Endothelial cell (in vitro differentiated cells): Measurements from ENCODE around the gene NACAD. TPM values are rescaled to one million over a fixed set of nuclear protein-coding genes. Genes with fewer than 3 reads are reported as not detected.
"Not testable (repeated sequence)": the region's sequence is repeated elsewhere in the genome, so short reads cannot be mapped to it uniquely, and the experiment has no call there.

ENCODE experiments used
- DNase-seq: peaks from one replicate; pipeline ENCODE4 v3.0.0; 2021; ENCODE audit warnings: low spot score
- H3K27ac Mint-ChIP-seq: one replicate; pipeline ENCODE4 v1.8.0; 2021; ENCODE audit warnings: mixed read lengths, inconsistent platforms; ENCODE audit not compliant: unreplicated experiment
- H3K27me3 Mint-ChIP-seq: one replicate; pipeline ENCODE4 v1.8.0; 2021; ENCODE audit warnings: mild to moderate bottlenecking, moderate library complexity, mixed read lengths, inconsistent platforms; ENCODE audit not compliant: unreplicated experiment
- H3K36me3 Mint-ChIP-seq: one replicate; pipeline ENCODE4 v1.8.0; 2021; ENCODE audit warnings: mild to moderate bottlenecking, low read depth, mixed read lengths, inconsistent platforms; ENCODE audit not compliant: unreplicated experiment
- H3K4me1 Mint-ChIP-seq: one replicate; pipeline ENCODE4 v1.8.0; 2021; ENCODE audit warnings: mild to moderate bottlenecking, mixed read lengths, inconsistent platforms; ENCODE audit not compliant: unreplicated experiment
- H3K4me3 Mint-ChIP-seq: one replicate; pipeline ENCODE4 v1.8.0; 2021; ENCODE audit warnings: mild to moderate bottlenecking, mixed read lengths, inconsistent platforms; ENCODE audit not compliant: unreplicated experiment
- H3K9me3 Mint-ChIP-seq: one replicate; pipeline ENCODE4 v1.8.0; 2021; ENCODE audit warnings: mixed read lengths, inconsistent platforms; ENCODE audit not compliant: unreplicated experiment
- CTCF ChIP-seq: fragments of 200-600 bp; sonication (generic); IDR thresholded peaks from one replicate; pipeline ENCODE4 v1.5.0; 2021; ENCODE audit warnings: antibody characterized with exemption; ENCODE audit not compliant: unreplicated experiment
- total RNA-seq: library from RNA; stranded (reverse); fragmentation: NEBNext Ultra II Directional; extraction: Animal tissue kit (Norgen Biotek cat#: 25700); gene quantifications from one replicate; pipeline ENCODE4 v1.2.1, GENCODE V29; 2021; ENCODE audit not compliant: unreplicated experiment

Gene NACAD
- total RNA-seq, 1 donor from 2014 or later: 3.5 TPM

- Mint-ChIP-seq H3K4me1 (peaks cover 9% of the 10 kb centered on the region), H3K4me3 (no peak overlapping the region), H3K9me3 (no peaks in the 10 kb centered on the region), H3K27me3 (no peaks in the 10 kb centered on the region), H3K36me3 (peaks cover 19% of the 10 kb centered on the region), H3K27ac (peak overlapping the region; percentile 1)
- DNase-seq: no peak
- no peak for TF ChIP-seq CTCF
Measured at GRCh38 chr7:45036317-45036716, 52.5 kb downstream of the NACAD start.

GRCh38 chr7:45035893-45036292 lies 52.9 kb downstream of the NACAD start:
- Mint-ChIP-seq H3K9me3 (no peaks in the 10 kb centered on the region), H3K27ac (peak overlapping the region; percentile 1), H3K4me1 (peaks cover 9% of the 10 kb centered on the region), H3K36me3 (peaks cover 14% of the 10 kb centered on the region), H3K27me3 (no peaks in the 10 kb centered on the region), H3K4me3 (no peak overlapping the region)
- no peak for TF ChIP-seq CTCF
- DNase-seq: no peak

GRCh38 chr7:45035371-45035770 lies 53.4 kb downstream of the NACAD start:
- H3K9me3 Mint-ChIP-seq: no peaks in the 10 kb centered on the region
- peaks cover 9% of the 10 kb centered on the region for H3K4me1 Mint-ChIP-seq
- H3K4me3 Mint-ChIP-seq: no peak overlapping the region
- H3K27me3 Mint-ChIP-seq: no peaks in the 10 kb centered on the region
- H3K36me3 Mint-ChIP-seq: peaks cover 11% of the 10 kb centered on the region
- DNase-seq: no peak
- TF ChIP-seq CTCF: no peak
- peak overlapping the region; percentile 12 for H3K27ac Mint-ChIP-seq

- not testable (repeated sequence) for H3K36me3 Mint-ChIP-seq, DNase-seq, H3K27me3 Mint-ChIP-seq, H3K4me1 Mint-ChIP-seq, H3K9me3 Mint-ChIP-seq, H3K27ac Mint-ChIP-seq, H3K4me3 Mint-ChIP-seq
Measured at GRCh38 chr7:45034710-45035109, 54.1 kb downstream of the NACAD start.

- no peak for TF ChIP-seq CTCF
- Mint-ChIP-seq H3K9me3 (no peaks in the 10 kb centered on the region), H3K27me3 (no peaks in the 10 kb centered on the region), H3K4me3 (no peak overlapping the region), H3K36me3 (peaks cover 7% of the 10 kb centered on the region), H3K27ac (no peak overlapping the region), H3K4me1 (peaks cover 9% of the 10 kb centered on the region)
- no peak for DNase-seq
Measured at GRCh38 chr7:45033931-45034290, 54.9 kb downstream of the NACAD start.
